Umbilical cord (tissue), 1 donor: Measurements from ENCODE around the gene CS. TPM values are rescaled to one million over a fixed set of nuclear protein-coding genes. Genes with fewer than 3 reads are reported as not detected.

Source experiments
- total RNA-seq: library from RNA; depleted of rRNA; stranded (reverse); fragments of >200 nt; gene quantifications from one replicate; pipeline ENCODE4 v1.2.3, GENCODE V29; 2014; ENCODE audit warnings: low replicate concordance; ENCODE audit not compliant: insufficient read depth

The CS gene
- total RNA-seq, 1 donor from 2014 or later: 35.2 TPM

Other genes with a start within 250 kb of the CS start
- 3.1 TPM for gene ERBB3, start 220.2 kb downstream of the CS start, total RNA-seq
- 69.8 TPM for gene PA2G4, start 195.8 kb downstream of the CS start, total RNA-seq
- 3,505 TPM for gene RPL41, start 183.7 kb downstream of the CS start, total RNA-seq
- 4.8 TPM for gene ZC3H10, start 182.1 kb downstream of the CS start, total RNA-seq
- 66.4 TPM for gene ESYT1, start 172.1 kb downstream of the CS start, total RNA-seq
- 38.8 TPM for gene MYL6B, start 147.7 kb downstream of the CS start, total RNA-seq
- gene MYL6, start 142.0 kb downstream of the CS start, total RNA-seq: 2,679 TPM
- gene SMARCC2, start 110.8 kb downstream of the CS start, total RNA-seq: 37.6 TPM
- gene RNF41, start 78.4 kb downstream of the CS start, total RNA-seq: 68.9 TPM
- gene NABP2, start 76.0 kb downstream of the CS start, total RNA-seq: 10.8 TPM
- gene SLC39A5, start 70.3 kb downstream of the CS start, total RNA-seq: not detected
- 5.1 TPM for gene ANKRD52, start 41.9 kb downstream of the CS start, total RNA-seq
- gene COQ10A, start 33.4 kb downstream of the CS start, total RNA-seq: 4.6 TPM
- 68.4 TPM for gene CNPY2, start 15.7 kb upstream of the CS start, total RNA-seq
- gene PAN2, start 33.7 kb upstream of the CS start, total RNA-seq: 55.6 TPM
- 6.0 TPM for gene IL23A, start 38.6 kb upstream of the CS start, total RNA-seq
- gene STAT2, start 59.8 kb upstream of the CS start, total RNA-seq: 122 TPM
- gene APOF, start 62.5 kb upstream of the CS start, total RNA-seq: 2.2 TPM
- gene TIMELESS, start 149.1 kb upstream of the CS start, total RNA-seq: 4.8 TPM
- 2.9 TPM for gene MIP, start 154.3 kb upstream of the CS start, total RNA-seq
- 2.6 TPM for gene SPRYD4, start 168.2 kb upstream of the CS start, total RNA-seq
- gene GLS2, start 187.8 kb upstream of the CS start, total RNA-seq: 0.72 TPM
- gene RBMS2, start 221.5 kb upstream of the CS start, total RNA-seq: 14.2 TPM